ENCODE results near the gene AKIRIN1.
"Not testable (repeated sequence)": the region's sequence is repeated elsewhere in the genome, so short reads cannot be mapped to it uniquely, and the experiment has no call there.

GRCh38 chr1:39020494-39020893 is 29.4 kb downstream of the AKIRIN1 start:
- TF ChIP-seq CTCF (IDR thresholded peaks at IDR 0.05); GABPA (IDR thresholded peaks at IDR 0.05; ENCODE audit: low read depth); EP300 (IDR thresholded peaks at IDR 0.05; ENCODE audit: borderline replicate concordance in 1 of 2, low read depth in 1 of 2, low read length in 1 of 2); POLR2AphosphoS5 (IDR thresholded peaks at IDR 0.05; ENCODE audit: low read depth, low read length); MXI1 (IDR thresholded peaks at IDR 0.05; ENCODE audit: low read depth, low read length): not testable (repeated sequence)
